AG04450 (cell line): ENCODE data around the gene SLC25A27. TPM values are rescaled to one million over a fixed set of nuclear protein-coding genes. Genes with fewer than 3 reads are reported as not detected.

ENCODE experiments used
- CTCF ChIA-PET: fragments of 300-600, 350-600 bp; formaldehyde crosslinking; extraction: SDS; loops from one replicate; lab custom pipeline; 2022; ENCODE audit warnings: antibody characterized with exemption, inconsistent platforms; lab: Charles Lee
- POLR2A ChIA-PET: fragments of 350-600 bp; formaldehyde crosslinking; extraction: SDS; loops from one replicate; lab custom pipeline; 2021; ENCODE audit warnings: antibody characterized with exemption, inconsistent platforms; lab: Yijun Ruan, JAX
- DNase-seq: peaks from one replicate; pipeline ENCODE4 v3.0.0-alpha.2; 2011; ENCODE audit warnings: low read depth, low spot score
- H3K27ac ChIP-seq: one replicate; pipeline ENCODE4 v1.5.1; 2012; ENCODE audit warnings: low read depth, low read length, control low read depth
- H3K27me3 ChIP-seq: one replicate; pipeline ENCODE4 v1.6.0; 2012; ENCODE audit warnings: low read length; ENCODE audit not compliant: control insufficient read depth, insufficient read depth
- H3K4me3 ChIP-seq: 2 replicates; pipeline ENCODE4 v1.5.1; 2011; ENCODE audit warnings: mild to moderate bottlenecking, low read depth, low read length, control low read depth
- H3K9me3 ChIP-seq: 2 replicates; pipeline ENCODE4 v1.5.1; 2012; ENCODE audit warnings: low read length; ENCODE audit not compliant: control insufficient read depth, insufficient read depth
- CTCF ChIP-seq: IDR thresholded peaks from 2 replicates; pipeline ENCODE4 v1.5.1; 2011; ENCODE audit warnings: low read depth, low read length, control low read depth, inconsistent platforms
- polyA plus RNA-seq: library from polyadenylated mRNA; depleted of rRNA; stranded (reverse); fragments of >200 nt; gene quantifications from 2 replicates; pipeline ENCODE4 v1.2.3, GENCODE V29; 2011

The SLC25A27 gene
- polyA plus RNA-seq, 1 experiment = 0.25 TPM

GRCh38 chr6:46628976-46629375 lies 23.8 kb upstream of the SLC25A27 start:
- H3K9me3 ChIP-seq = no peaks in the 10 kb centered on the region
- no peak overlapping the region for H3K27ac ChIP-seq
- ChIA-PET POLR2A (no interaction called here), CTCF (no interaction called here)
- no peak for DNase-seq
- no peak for TF ChIP-seq CTCF
- H3K4me3 ChIP-seq = no peak overlapping the region
- no peaks in the 10 kb centered on the region for H3K27me3 ChIP-seq

- no peaks in the 10 kb centered on the region for H3K27me3 ChIP-seq
- POLR2A ChIA-PET = no interaction called here
- no peak overlapping the region for H3K4me3 ChIP-seq
- H3K27ac ChIP-seq = no peak overlapping the region
- H3K9me3 ChIP-seq = no peaks in the 10 kb centered on the region
- CTCF ChIA-PET = interaction anchor here (0.6 kb wide), 1 partner anchor 241 kb away, joined by 4 read pairs; no protein-coding TSS in a partner anchor
- no peak for TF ChIP-seq CTCF
- DNase-seq = no peak
These were observed 23.1 kb upstream of the SLC25A27 start for GRCh38 chr6:46629691-46630090.

- H3K27ac ChIP-seq = no peak overlapping the region
- no peaks in the 10 kb centered on the region for H3K27me3 ChIP-seq
- no peak overlapping the region for H3K4me3 ChIP-seq
- DNase-seq = no peak
- CTCF ChIA-PET = interaction anchor here (0.9 kb wide), 1 partner anchor 30 kb away, joined by 3 read pairs; no protein-coding TSS in a partner anchor
- POLR2A ChIA-PET = no interaction called here
- H3K9me3 ChIP-seq = no peaks in the 10 kb centered on the region
- TF ChIP-seq CTCF = no peak
These were observed 20.7 kb upstream of the SLC25A27 start for GRCh38 chr6:46632053-46632452.

- CTCF ChIA-PET = interaction anchor here (1.0 kb wide), 1 partner anchor 545 kb away, joined by 3 read pairs; no protein-coding TSS in a partner anchor
These were observed 17.3 kb upstream of the SLC25A27 start for GRCh38 chr6:46635462-46635861.

GRCh38 chr6:46637145-46637544 lies 15.6 kb upstream of the SLC25A27 start:
- H3K9me3 ChIP-seq = no peaks in the 10 kb centered on the region
- H3K27ac ChIP-seq = no peak overlapping the region
- ChIA-PET POLR2A (no interaction called here), CTCF (no interaction called here)
- no peak overlapping the region for H3K4me3 ChIP-seq
- DNase-seq = no peak
- no peaks in the 10 kb centered on the region for H3K27me3 ChIP-seq
- TF ChIP-seq CTCF = no peak

More at GRCh38 chr6:46635462-46635861, 17.3 kb upstream of the SLC25A27 start:
- H3K27me3 ChIP-seq = no peaks in the 10 kb centered on the region
- H3K9me3 ChIP-seq = no peaks in the 10 kb centered on the region
- H3K4me3 ChIP-seq = no peak overlapping the region
- POLR2A ChIA-PET = no interaction called here
- no peak for TF ChIP-seq CTCF
- no peak overlapping the region for H3K27ac ChIP-seq
- no peak for DNase-seq
